Endothelial cell of umbilical vein (primary cell): ENCODE measurements around the gene PITPNM1. TPM values are rescaled to one million over a fixed set of nuclear protein-coding genes. Genes with fewer than 3 reads are reported as not detected.

Experiments
- BruUV-seq: library from RNA; stranded (reverse); fragments of 400-500 nt; replicated peaks from 2 replicates; lab custom pipeline; 2021; lab: Mats Ljungman, UMichigan
- CTCF ChIA-PET: fragments of 300-600, 350-600 bp; sonication (Branson Sonifier 250); formaldehyde crosslinking; loops from one replicate; lab custom pipeline; 2021; ENCODE audit warnings: antibody characterized with exemption, inconsistent platforms; lab: Charles Lee
- POLR2A ChIA-PET: fragments of 300-600, 350-600 bp; sonication (Branson Sonifier 250); formaldehyde crosslinking; loops from one replicate; lab custom pipeline; 2021; ENCODE audit warnings: antibody characterized with exemption, inconsistent platforms; lab: Charles Lee
- DNase-seq: peaks from one replicate; pipeline ENCODE4 v3.0.0-alpha.2; 2011; ENCODE audit warnings: low read depth, low spot score
- FAIRE-seq: peaks from 2 replicates; lab custom pipeline; 2011; peaks lifted over from hg19 to GRCh38; lab: Jason Lieb, UNC
- H2AFZ ChIP-seq: 2 replicates; pipeline ENCODE4 v1.6.0; 2012; ENCODE audit warnings: low read depth, low read length, control low read depth, inconsistent platforms
- H3K27ac ChIP-seq: 2 replicates; pipeline ENCODE4 v1.5.1; 2011; ENCODE audit warnings: low read depth, mild to moderate bottlenecking, control low read depth, low read length, moderate library complexity; ENCODE audit not compliant: insufficient read depth
- H3K27me3 ChIP-seq, 2 experiments: 2 replicates each; pipeline versions ENCODE4 v1.6.0 to v1.6.1; 2011; ENCODE audit warnings: low read length in 2 of 2, mixed read lengths in 1 of 2; ENCODE audit not compliant: control insufficient read depth in 2 of 2, insufficient read depth in 2 of 2
- H3K36me3 ChIP-seq, 2 experiments: 2 replicates in 1 of 2; 3 replicates in 1 of 2; pipeline ENCODE4 v1.5.1; 2011; ENCODE audit warnings: low read length in 2 of 2, mild to moderate bottlenecking in 1 of 2, moderate library complexity in 1 of 2; ENCODE audit not compliant: control insufficient read depth in 2 of 2, insufficient read depth in 2 of 2; ENCODE audit errors: extremely low read depth in 1 of 2
- H3K4me1 ChIP-seq: 3 replicates; pipeline ENCODE4 v1.5.1; 2011; ENCODE audit warnings: mild to moderate bottlenecking, low read length; ENCODE audit not compliant: control insufficient read depth, insufficient read depth; ENCODE audit errors: extremely low read depth
- H3K4me2 ChIP-seq: 2 replicates; pipeline ENCODE4 v1.6.1; 2011; ENCODE audit warnings: low read length, control low read depth, mixed read lengths; ENCODE audit not compliant: insufficient read depth
- H3K4me3 ChIP-seq, 3 experiments: fragments of 200-600 bp in 1 of 3; sonication (generic), shearing (Covaris generic) in 1 of 3; replicated peaks in 1 of 3; 2 replicates each; pipeline ENCODE4 v1.5.1; 2011 to 2016; ENCODE audit warnings: control low read depth in 3 of 3, low read length in 3 of 3, mild to moderate bottlenecking in 2 of 3, inconsistent platforms in 1 of 3, low read depth in 1 of 3, moderate library complexity in 1 of 3; ENCODE audit not compliant: insufficient read depth in 1 of 3
- H3K79me2 ChIP-seq: 2 replicates; pipeline ENCODE4 v1.6.0; 2012; ENCODE audit warnings: low read length, inconsistent platforms; ENCODE audit not compliant: control insufficient read depth, insufficient read depth
- H3K9ac ChIP-seq: replicated peaks from 2 replicates; pipeline ENCODE3; 2011; ENCODE audit warnings: low read length, control low read depth; ENCODE audit not compliant: insufficient read depth; ENCODE audit errors: extremely low read depth
- H3K9me1 ChIP-seq: replicated peaks from 3 replicates; pipeline ENCODE4 v1.6.0; 2011; ENCODE audit warnings: mild to moderate bottlenecking, low read length; ENCODE audit not compliant: control insufficient read depth, insufficient read depth; ENCODE audit errors: extremely low read depth
- H3K9me3 ChIP-seq: replicated peaks from 2 replicates; pipeline ENCODE4 v1.5.1; 2012; ENCODE audit warnings: low read length, inconsistent platforms; ENCODE audit not compliant: control insufficient read depth, insufficient read depth
- H4K20me1 ChIP-seq: replicated peaks from 2 replicates; pipeline ENCODE3; 2011; ENCODE audit warnings: mild to moderate bottlenecking, low read length; ENCODE audit not compliant: control insufficient read depth, insufficient read depth; ENCODE audit errors: extremely low read depth
- EZH2 ChIP-seq: IDR thresholded peaks from 2 replicates; pipeline ENCODE4 v1.6.1; 2012; ENCODE audit warnings: borderline replicate concordance, low read depth, mild to moderate bottlenecking, moderate library complexity, low read length, inconsistent platforms; ENCODE audit not compliant: severe bottlenecking
- FOS ChIP-seq: IDR thresholded peaks from 2 replicates; pipeline ENCODE4 v1.6.1; 2011; ENCODE audit warnings: mild to moderate bottlenecking, low read length, moderate library complexity, borderline replicate concordance; ENCODE audit not compliant: insufficient read depth
- GATA2 ChIP-seq: IDR thresholded peaks from 2 replicates; pipeline ENCODE4 v1.7.0; 2011; ENCODE audit warnings: low read depth, mild to moderate bottlenecking, moderate library complexity, mixed read lengths, low read length; ENCODE audit not compliant: insufficient read length, insufficient read depth
- JUN ChIP-seq: IDR thresholded peaks from 2 replicates; pipeline ENCODE4 v1.6.1; 2011; ENCODE audit warnings: borderline replicate concordance, low read depth; ENCODE audit not compliant: insufficient read length, insufficient read depth
- MYC ChIP-seq: IDR thresholded peaks from one replicate; pipeline ENCODE4 v1.6.1; 2011; ENCODE audit warnings: mild to moderate bottlenecking, low read depth, low read length
- POLR2A ChIP-seq: IDR thresholded peaks from 2 replicates; pipeline ENCODE4 v1.6.1; 2012; ENCODE audit warnings: low read depth, mild to moderate bottlenecking, control low read depth, low read length
- POLR2AphosphoS5 ChIP-seq: IDR thresholded peaks from 2 replicates; pipeline ENCODE4 v1.6.1; 2012; ENCODE audit warnings: low read depth, mild to moderate bottlenecking, control low read depth, low read length, moderate library complexity; ENCODE audit not compliant: insufficient read depth
- dilution Hi-C: fragments of 300-500 bp; cut with MboI; formaldehyde crosslinking; loops from one replicate; pipeline ENCODE4 v1.15.0; 2019; ENCODE audit warnings: low sequenced_read_pairs; ENCODE audit not compliant: extremely low pct_ligation_motif_present
- intact Hi-C: fragments of 100-400 bp; cut with micrococcal nuclease; formaldehyde crosslinking; loops from one replicate; pipeline ENCODE4 v1.10.0; 2022
- polyA plus RNA-seq, 4 experiments: library from polyadenylated mRNA; depleted of rRNA in 3 of 4; stranded (reverse) in 3 of 4; unstranded in 1 of 4; fragments of >200 nt; gene quantifications; 2 replicates each; pipeline versions ENCODE4 v1.2.1 to v1.2.3, GENCODE V29; 2011 to 2012; ENCODE audit warnings: missing spikeins in 1 of 4
- total RNA-seq: library from RNA; stranded (reverse); gene quantifications from 2 replicates; pipeline ENCODE4 v1.2.3, GENCODE V29; 2021
- TF ChIP-seq, protein P1 (sequence below), 2 donors: IDR thresholded peaks; 1 replicate in 1 of 2; 2 replicates in 1 of 2; pipeline ENCODE4 v1.5.1; 2011; ENCODE audit warnings: low read length in 2 of 2, mild to moderate bottlenecking in 2 of 2, moderate library complexity in 2 of 2, control low read depth in 1 of 2, inconsistent platforms in 1 of 2, low read depth in 1 of 2; ENCODE audit not compliant: insufficient read depth in 1 of 2; ENCODE audit errors: extremely low read depth in 1 of 2
- TF ChIP-seq, protein P2 (sequence below): IDR thresholded peaks from 2 replicates; pipeline ENCODE4 v1.6.1; 2011; ENCODE audit not compliant: insufficient read depth, insufficient read length

The PITPNM1 gene
- total and polyA plus RNA-seq, 2 donors (not counting 3 experiments of a cell fraction or from before 2014, with no cell fraction given): 16.5 to 26.4 TPM

DNA sequence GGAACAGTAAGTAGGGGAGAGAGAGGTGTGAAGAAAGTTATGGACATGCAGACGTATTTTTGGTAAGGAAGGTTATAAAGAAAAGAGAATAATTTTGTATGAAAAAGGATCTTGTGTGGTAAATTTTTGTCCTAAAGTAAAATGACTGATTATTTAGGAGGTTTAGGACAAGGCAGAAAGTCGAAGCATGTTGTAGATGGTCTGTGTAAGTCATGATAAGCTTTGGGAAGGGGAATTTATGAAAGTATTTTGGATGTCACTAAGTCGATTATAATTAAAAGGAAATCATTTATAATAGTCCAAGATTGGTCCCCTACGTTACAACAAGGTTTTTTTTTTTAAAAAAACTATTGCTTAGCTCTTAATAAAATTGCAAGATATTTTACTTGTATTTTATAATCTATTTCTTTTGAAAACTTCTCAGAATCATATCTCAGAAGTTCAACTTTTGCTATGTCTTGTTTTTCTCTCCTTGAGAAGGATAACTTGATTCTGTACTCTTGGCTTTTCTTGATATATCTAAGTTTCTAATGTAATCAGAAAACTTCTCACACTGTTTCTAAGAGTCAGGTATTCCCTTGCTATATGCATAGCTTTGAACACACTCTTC, 29.0 kb upstream of the PITPNM1 start:
- POLR2A ChIA-PET: no interaction called here
- TF ChIP-seq, protein P1, sequence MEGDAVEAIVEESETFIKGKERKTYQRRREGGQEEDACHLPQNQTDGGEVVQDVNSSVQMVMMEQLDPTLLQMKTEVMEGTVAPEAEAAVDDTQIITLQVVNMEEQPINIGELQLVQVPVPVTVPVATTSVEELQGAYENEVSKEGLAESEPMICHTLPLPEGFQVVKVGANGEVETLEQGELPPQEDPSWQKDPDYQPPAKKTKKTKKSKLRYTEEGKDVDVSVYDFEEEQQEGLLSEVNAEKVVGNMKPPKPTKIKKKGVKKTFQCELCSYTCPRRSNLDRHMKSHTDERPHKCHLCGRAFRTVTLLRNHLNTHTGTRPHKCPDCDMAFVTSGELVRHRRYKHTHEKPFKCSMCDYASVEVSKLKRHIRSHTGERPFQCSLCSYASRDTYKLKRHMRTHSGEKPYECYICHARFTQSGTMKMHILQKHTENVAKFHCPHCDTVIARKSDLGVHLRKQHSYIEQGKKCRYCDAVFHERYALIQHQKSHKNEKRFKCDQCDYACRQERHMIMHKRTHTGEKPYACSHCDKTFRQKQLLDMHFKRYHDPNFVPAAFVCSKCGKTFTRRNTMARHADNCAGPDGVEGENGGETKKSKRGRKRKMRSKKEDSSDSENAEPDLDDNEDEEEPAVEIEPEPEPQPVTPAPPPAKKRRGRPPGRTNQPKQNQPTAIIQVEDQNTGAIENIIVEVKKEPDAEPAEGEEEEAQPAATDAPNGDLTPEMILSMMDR (IDR thresholded peaks at IDR 0.05; ENCODE audit: extremely low read depth in 1 of 2, insufficient read depth in 1 of 2, low read depth in 1 of 2, low read length in 2 of 2): no peak
- TF ChIP-seq POLR2AphosphoS5 (no peak), MYC (no peak), GATA2 (no peak), FOS (no peak), JUN (no peak), EZH2 (no peak), POLR2A (no peak)
- TF ChIP-seq, protein P2, sequence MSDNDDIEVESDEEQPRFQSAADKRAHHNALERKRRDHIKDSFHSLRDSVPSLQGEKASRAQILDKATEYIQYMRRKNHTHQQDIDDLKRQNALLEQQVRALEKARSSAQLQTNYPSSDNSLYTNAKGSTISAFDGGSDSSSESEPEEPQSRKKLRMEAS: no peak
- FAIRE-seq (no peak), DNase-seq (no peak)
- Histone ChIP-seq H3K9ac (no peak overlapping the region), H3K4me2 (no peak overlapping the region), H3K27me3 (no peaks in the 10 kb centered on the region), H3K27ac (no peak overlapping the region), H2AFZ (no peak overlapping the region), H3K79me2 (no peaks in the 10 kb centered on the region), H3K9me1 (no peaks in the 10 kb centered on the region), H3K36me3 (no peaks in the 10 kb centered on the region), H3K4me1 (no peaks in the 10 kb centered on the region), H4K20me1 (no peaks in the 10 kb centered on the region), H3K4me3 (no peak overlapping the region), H3K9me3 (peaks cover 3% of the 10 kb centered on the region)
- intact Hi-C loops (no loop called here), dilution Hi-C loops (no loop called here)
- CTCF ChIA-PET: no interaction called here
- no TSS peak for BruUV-seq
